NCI-H2029 (cell line): ENCODE results near the gene PDE11A.
"Not testable (repeated sequence)": the region's sequence is repeated elsewhere in the genome, so short reads cannot be mapped to it uniquely, and the experiment has no call there.

ENCODE experiments used
- DNase-seq: peaks from one replicate; lab custom pipeline; 2025; lab: John Stamatoyannopoulos, UW

Gene PDE11A

DNA sequence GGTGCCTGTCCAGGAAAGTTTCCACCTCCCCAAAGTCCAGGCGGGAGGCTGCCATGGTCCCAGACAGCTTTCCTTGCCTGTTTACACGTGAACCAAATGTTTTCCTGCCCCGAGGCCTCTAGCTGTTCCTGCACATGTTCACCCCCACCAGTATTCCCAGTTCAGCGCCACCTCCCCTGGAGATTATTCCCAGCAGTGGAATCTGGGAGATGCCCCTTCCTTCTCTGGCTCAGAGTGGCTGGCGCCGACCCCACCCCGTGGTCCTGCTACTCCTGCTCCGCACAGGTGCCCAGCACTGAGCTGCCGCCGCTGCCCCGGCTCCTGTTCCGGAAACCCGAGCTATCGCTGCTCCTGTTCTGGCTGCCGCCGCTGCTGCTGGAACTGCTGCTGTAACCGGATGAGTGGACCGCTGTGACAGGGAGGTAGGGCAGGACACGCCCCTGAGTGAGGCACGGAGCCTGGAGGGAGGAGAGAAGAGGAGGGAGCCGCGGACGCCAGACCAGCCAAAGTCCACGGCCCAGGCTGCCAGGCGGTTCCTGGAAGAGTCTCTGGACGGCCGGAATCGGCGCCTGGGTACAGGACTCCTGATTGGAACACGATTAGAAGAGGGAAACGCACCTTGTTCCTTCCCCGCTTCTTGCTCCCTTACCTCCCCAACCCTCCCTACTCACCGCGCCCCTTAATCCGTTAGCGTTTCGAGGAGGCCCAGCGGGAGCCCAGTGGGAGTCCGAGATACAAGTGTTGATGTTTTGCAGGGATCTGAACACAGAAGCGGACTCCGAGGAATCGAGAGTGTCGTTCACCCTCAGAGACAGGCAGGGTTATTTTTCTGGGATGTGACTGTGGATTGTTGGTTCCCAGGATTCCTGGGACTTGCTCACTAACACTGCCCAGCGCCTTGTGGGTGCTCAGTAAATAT lies at the start of gene PDE11A:
Gene PDE11A (minus strand): TSS at position 395 of the 919 bp plus-strand sequence. CDS start 340 bp downstream, at position 55.
- DNase-seq, result peak; percentile 88

DNA sequence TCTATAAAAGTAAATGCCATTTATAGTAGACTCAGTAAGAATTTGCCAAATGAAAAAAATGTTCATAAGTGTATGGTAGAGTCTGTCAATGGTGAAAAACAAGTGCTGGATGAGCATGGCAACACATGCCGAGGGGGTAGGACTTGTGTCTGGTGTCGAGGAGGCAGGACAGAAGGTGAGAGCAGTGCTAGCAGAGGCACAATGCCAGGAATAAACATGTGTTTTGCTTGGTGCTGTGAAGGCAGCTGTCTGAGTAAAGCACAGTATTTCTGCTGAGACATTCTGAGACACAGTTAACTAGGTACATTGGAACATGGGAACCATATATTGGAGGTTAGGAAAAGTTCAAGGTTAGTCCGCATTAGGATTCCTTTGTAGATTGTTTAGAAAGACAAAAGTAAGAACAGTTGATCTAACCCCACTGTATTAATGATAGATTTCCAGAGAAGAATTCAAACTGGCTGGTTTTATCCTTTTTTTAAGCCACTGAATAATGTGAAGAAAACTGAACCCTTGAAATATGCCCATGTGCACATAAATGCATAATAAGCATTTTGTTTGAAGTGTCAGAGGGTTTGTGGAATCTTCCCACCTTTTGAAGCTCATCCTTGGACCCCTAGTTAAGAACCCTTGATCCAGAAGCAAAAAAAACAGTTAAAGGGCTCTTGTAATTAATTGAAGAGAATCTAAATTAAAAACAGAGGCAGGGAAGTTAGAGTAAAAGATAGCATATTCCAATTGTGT lies 46.8 kb upstream of the PDE11A start:
- DNase-seq, result no peak

DNA sequence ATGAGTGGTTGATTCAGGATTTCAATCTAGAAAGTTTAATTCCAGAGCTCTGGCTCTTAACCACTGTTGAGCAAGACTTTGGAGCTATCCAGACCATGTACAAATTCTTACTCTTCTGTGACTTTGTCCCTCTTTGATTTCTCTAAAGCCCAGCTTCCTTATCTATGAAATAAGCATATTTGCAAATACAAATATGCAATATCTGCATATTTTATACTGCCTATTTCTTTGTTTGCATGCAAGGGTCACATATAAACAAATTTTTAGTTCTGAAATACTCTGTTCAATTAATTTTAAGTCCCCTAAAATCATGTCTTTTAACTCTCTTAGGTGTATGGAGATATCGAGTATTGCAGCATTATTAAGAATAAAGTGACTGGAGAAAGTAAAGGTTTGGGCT lies 45.1 kb upstream of the PDE11A start:
- no peak for DNase-seq

DNA sequence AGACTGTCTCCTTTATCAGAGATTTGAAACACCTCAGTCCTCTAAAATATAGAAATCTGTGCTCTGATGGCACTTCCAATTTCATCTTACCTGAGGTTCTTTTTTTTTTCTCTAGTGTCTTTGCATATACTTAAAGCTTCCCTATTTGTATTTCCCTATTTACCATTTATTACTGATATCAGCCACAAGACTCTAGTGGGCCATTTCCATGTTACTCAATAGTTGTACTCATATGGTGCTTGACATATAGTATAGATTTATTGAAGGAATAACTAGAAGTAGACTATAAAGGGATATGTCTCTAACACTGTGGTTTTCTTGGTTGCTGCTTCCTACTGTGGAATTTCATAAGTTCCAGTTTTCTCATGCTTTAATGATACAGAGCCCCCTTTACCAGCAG lies 42.7 kb upstream of the PDE11A start:
- no peak for DNase-seq

- DNase-seq, result no peak
Observed at GRCh38 chr2:178114462-178114861, 41.9 kb upstream of the PDE11A start.

- DNase-seq, result peak; percentile 83
Observed at GRCh38 chr2:178112202-178113152, 39.9 kb upstream of the PDE11A start, which contains the start of gene RBM45. Gene RBM45 (plus strand): TSS chr2:178112437. CDS start chr2:178112547, 110 bp downstream.

- DNase-seq, result no peak
Observed at GRCh38 chr2:178111743-178112142, 39.2 kb upstream of the PDE11A start.

GRCh38 chr2:178110681-178111080 lies 38.1 kb upstream of the PDE11A start:
- no peak for DNase-seq

DNA sequence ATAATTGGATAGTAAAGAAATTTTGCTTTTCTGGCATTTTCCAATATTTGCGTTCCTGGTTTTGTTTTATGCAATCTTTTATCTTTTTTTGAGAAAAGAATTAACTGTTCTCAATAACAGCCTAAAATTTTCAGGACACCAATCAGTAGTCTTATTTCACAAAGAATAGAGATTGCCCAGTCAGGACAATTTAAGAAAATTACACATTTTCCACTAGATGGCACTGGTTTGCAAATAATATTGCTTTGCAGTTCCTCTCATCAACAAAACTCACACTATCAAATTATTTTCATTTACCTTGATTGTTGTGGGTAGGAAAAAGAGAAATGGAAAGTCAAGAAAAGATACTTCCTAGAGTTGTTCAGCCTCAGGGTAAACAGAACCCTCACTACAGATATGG lies 37.2 kb upstream of the PDE11A start:
- DNase-seq, result peak; percentile 25

DNA sequence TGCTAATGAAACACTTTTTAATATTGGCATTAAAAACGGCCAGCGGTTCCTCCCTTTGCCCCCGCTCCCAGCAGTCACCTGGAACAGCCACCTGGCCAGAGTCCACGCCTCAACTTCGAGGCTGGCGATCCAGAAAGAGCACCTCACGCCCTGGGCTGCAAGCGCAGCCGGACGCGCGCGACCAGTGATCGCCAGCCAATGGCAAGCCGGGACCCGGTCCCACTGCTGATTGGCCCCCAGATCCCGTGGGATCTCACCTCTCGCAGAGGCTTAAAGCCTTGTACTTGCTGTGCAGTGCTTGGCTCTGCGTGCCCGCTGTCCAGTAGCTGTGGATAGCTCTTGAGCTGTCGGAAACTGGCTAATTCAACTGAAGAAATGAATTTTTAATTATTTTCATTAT lies 35.6 kb upstream of the PDE11A start:
- no peak for DNase-seq

- DNase-seq, result no peak
Observed at GRCh38 chr2:178106053-178106452, 33.5 kb upstream of the PDE11A start.

GRCh38 chr2:178105566-178105965 lies 33.0 kb upstream of the PDE11A start:
- peak; percentile 40 for DNase-seq

GRCh38 chr2:178101321-178102079 lies 28.9 kb upstream of the PDE11A start:
- DNase-seq, result no peak

DNA sequence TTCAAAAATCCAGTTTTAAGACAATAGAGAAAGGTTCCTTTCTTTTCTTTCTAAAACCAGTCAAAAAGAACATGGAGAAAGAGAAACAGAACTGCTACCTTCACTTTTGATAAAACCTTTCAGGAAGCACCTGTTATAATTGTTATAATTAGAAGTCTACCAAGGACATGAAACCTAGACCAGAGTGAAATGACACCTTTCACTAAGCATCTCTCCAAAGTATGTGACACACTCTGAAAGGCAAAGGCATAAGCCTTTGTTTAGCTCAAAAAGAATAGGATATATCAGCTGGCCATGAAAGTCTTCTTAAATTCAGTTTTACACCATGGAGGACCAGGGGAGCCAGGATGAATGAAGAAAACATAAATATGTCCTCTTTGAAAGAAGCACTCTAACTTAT lies 20.9 kb upstream of the PDE11A start:
- DNase-seq, result no peak

GRCh38 chr2:178088774-178089270 lies 16.2 kb upstream of the PDE11A start:
- DNase-seq, result no peak

DNA sequence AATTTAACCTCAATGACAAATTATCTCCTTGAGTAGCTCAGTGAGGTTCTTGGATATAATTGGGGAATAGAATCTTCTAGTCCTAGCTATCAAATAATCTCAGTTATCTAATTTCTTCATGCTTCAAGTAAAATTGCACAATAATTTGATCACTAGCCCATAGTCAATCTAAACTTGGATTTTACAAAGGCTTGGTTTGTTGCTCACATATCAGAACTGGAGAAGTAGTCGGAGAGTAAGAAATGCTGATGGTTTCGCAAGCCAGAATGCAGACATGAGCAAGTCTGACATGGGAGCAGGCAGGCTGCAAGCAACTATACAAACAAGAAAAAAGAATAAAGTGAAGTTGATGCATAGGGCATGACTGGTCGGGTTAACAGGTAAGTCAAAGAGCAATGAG lies 11.7 kb upstream of the PDE11A start:
- no peak for DNase-seq

DNA sequence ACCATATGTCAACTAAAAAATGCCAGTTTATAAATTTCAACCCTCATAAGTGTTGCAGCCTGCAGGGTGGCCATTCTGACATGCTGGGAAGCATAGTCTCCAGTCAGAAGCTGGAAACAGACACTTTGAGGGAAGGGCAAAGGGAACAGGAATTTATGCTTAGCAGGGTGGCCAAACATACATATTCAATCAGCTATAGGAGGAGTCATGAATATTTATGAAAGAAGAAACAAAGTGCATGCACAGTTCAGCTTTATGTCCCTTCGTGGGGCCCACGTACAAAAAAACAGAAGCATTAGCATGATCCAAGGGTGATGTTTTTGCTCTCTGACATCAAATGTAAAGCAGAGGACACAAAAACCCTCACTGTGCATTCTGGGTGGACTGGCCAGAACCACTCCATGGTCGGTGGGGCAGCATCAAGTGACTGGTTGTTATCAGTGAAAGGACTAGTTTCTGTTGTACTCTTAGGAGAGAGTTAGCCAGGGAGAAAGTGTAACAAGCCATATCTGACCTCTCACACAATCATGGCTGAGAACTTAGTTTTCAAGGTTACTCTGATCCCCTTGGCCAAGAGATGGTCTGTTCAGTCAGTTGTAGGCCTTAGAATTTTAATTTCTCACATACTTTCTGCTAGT lies 9.9 kb upstream of the PDE11A start:
- no peak for DNase-seq

- not testable (repeated sequence) for DNase-seq
Observed at GRCh38 chr2:178079279-178079678, 6.7 kb upstream of the PDE11A start.

DNA sequence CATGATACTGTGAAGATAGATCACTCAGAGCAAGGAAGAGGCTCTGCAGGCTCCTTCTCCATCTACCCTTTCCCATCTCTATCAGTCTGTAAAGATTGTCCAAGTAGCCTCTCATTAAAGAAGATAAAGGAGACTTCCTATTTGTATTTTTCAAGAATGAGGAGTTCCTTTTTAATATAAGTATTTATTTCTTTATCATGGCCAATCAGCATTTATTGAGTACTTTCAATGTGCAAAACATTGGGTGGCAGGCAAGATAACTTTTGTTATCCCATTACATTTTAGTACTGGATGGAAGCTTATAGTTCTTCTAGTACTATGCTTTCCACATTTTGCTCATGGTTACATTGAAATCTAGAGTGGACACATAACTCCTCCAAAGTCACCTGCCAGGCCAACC lies 3.6 kb upstream of the PDE11A start:
- DNase-seq, result no peak

- no peak for DNase-seq
Observed at GRCh38 chr2:178075006-178075326, 2.4 kb upstream of the PDE11A start.
